GM18511 (cell line): ENCODE data around the gene APOBEC3H.

Experiments used
- ATAC-seq: cut with Tn5 transposase; IDR thresholded peaks from one replicate; pipeline ENCODE4 v1.9.1; 2021; ENCODE audit warnings: mild to moderate bottlenecking, moderate library complexity; ENCODE audit not compliant: unreplicated experiment

The APOBEC3H gene

DNA sequence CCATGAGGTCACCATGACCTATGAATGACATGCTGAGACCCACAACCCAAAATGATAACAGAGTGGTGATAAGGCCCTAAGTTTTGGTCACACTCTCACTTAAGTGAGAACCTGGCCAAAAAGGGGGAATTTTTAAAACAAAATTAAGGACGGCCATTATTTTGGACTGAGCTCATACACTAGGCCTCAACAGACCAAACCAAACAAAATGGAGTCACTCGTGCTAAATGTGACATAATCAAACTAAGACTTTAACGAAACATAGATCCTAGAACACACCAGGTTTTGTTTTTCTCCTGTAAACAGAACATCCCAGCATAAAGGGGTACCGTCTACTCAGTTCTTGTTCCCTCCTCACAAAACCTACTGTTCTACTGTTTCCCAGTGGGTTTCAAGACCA, 11.4 kb downstream of the APOBEC3H start:
- no peak for ATAC-seq

DNA sequence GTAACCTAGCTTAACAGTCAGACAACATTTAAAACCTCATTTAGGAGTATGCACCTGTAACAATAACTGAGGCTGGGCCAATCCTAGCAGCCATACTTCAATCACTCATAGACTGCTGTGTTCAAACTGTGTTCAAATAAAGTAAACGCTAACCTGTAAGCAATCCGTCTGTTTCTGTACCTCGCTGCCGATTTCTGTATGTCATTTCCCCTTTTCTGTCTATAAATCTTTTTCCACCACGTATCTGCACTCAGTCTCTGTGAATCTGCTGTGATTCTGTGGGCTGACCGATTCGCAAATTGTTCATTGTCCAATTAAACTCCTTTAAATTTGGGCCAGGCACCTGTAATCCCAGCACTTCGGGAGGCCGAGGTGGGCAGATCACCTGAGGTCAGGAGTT, 12.3 kb downstream of the APOBEC3H start:
- ATAC-seq: no peak

DNA sequence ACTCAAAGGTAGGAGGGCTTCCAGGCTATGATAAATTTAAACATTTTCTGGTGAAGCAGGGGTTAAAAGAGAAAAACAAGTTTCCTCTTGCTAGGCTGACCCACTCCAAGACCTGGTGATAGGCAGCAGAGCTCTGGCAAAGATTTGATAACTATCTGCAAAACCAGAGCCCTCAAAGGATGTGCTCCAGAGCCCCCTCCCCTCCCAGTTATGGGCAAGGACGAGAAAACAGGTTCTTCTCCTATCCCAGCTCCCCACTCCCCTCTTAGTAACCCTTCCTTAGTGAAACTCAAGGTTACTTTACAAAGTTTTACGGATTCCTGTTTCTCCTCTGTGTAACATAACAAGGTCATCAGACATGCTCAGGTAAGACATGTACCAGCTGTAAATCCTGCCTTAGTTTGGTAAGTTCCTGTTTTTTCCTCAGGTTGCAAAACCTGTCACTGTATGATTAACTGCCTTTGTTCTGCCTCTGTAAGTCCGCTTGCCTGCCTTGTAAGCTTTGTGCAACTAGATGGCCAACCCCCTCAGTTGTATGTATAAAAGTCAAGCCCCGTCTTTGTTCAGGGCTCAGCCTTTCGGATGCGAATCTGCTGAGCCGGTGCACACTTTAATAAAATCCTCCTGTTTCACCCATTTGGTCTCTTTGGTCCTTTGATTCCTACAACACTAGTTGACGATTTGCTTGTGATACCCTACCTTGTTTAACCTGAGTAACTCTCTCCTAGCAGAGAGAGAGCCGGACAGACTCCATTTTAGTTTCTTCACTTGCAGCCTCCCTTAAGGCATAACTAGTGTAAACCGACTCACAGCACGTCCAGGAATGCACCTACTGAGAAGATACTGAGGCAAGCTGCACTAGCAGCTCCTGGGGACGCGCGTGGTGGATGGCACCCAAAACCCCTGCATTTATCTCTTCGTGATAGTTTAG, 13.9 kb downstream of the APOBEC3H start:
- ATAC-seq: no peak

DNA sequence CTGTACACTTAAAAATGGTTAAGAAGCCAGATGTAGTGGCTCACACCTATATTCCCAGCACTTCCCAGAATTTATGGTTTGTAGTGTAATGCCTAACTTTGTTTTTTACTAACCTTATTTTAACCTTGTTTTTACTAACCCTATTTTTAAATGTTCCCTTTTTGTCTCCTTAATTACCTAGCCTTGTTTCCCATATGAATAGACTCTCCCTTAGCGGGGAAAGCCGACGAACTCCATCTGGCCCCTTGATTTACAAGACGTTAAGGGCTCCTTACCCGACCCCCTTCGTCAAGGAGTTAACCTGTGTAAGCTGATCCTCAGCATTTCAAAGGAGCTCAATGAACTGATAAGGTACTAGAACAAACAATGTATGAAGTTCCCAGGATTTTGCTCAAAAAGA, 17.1 kb downstream of the APOBEC3H start:
- no peak for ATAC-seq

DNA sequence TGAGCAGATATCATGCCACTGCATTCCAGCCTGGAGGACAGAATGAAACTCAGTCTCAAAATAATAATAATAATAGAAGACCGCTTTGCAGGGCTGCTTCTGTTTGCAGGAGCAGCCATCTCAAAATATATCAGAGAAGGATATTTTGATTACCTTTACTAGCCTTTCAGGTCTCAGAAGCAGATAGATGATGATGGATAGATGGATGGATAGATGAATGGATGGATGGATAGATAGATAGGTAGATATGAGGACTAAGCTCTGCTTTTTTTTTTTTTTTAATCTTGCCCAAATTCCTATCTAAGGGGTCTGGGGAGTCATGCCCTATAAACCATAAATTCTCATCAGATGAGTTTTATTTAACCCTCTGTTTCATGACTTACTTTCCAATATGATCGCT, 18.5 kb downstream of the APOBEC3H start:
- no peak for ATAC-seq

DNA sequence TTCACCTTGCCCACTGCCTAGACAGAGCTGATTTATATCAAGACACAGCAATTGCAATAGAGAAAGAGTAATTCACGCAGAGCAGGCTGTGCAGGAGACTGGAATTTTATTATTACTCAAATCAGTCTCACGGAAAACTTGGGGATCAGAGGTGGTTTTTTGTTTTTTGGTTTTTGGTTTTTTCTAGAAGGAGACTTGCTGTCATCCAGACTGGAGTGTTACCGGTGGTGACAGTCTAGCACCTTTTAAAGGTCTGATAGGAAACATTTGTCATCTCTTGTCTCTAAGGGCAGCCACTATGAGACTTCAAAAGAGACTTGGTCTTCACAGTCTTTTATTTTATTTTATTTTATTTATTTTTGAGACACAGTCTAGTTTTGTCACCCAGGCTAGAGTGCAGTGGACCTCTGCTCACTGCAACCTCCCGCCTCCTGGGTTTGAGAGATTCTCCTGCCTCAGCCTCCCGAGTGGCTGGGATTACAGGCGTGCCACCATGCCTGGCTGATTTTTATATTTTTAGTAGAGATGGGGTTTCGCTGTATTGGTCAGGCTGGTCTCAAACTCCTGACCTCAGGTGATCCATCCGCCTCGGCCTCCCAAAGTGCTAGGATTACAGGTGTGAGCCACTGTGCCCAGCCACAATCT, 19.1 kb downstream of the APOBEC3H start:
- ATAC-seq: no peak

DNA sequence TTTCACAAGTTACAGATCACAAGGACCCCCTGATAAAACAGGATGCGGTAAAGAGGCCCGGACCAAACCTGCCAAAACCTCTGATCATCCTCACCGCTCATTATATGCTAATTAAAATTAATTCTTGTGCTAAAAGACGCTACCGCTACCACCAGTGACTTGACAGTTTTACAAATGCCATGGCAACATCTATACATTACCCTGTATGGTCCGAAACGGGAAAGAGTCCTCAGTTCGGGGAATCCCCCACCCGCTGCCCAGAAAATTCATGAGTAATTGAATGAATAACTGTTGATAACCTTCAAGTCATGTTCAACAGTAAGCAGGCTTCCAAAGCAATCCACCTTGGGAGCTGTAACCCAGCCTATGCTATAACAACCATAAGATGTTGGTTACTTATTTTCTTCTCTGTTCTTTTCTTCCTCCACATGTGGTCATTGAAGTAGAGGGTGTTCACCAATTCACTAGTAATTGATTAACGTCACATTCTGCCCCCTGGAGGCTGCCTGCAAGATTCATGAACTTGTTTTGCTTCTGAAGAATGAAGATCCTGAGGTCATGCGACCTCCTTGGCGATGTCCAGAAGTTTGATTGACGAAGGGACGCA, 20.6 kb downstream of the APOBEC3H start:
- no peak for ATAC-seq

DNA sequence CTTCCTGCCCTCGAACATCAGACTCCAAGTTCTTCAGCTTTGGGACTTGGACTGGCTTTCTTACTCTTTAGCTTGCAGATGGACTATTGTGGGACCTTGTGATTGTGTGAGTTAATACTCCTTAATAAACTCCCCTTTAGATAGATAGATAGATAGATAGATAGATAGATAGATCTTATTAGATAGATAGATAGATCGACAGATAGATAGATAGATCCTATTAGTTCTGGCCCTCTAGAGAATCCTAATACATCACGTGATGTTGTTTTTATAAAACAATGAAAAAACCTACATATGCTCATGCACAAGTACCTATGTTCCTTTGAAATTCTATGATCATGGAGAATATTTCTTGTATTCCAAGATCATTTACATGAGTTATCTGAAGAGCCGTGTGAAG, 23.9 kb downstream of the APOBEC3H start:
- no peak for ATAC-seq

DNA sequence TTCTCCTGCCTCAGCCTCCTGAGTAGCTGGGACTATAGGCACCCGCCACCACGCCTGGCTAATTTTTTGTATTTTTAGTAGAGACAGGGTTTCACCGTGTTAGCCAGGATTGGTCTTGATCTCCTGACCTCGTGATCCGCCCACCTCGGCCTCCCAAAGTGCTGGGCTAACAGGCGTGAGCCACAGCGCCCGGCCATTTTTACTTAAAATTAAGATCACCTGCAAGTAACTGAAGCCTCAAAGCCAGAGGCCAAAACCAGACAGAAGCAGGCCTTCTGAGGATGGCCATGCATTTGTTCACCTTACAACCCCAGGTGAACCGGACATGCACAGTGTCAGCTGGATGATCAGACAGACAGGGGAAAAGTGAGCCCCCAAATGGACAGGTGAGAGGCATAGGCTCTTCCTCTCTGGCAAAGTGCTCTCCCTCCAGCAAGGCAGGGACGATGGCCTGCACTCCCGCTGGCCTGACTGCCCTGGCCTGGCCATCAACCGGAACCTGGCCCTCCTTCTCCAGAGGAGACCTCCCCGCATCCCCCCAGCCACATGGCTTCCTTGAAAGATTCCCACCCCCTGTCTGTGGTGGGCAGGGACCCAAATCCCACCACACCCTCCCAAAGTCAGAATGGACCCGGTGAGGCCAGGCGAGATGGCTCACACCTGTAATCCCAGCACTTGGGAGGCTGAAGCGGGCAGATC, 25.9 kb downstream of the APOBEC3H start:
- no peak for ATAC-seq

DNA sequence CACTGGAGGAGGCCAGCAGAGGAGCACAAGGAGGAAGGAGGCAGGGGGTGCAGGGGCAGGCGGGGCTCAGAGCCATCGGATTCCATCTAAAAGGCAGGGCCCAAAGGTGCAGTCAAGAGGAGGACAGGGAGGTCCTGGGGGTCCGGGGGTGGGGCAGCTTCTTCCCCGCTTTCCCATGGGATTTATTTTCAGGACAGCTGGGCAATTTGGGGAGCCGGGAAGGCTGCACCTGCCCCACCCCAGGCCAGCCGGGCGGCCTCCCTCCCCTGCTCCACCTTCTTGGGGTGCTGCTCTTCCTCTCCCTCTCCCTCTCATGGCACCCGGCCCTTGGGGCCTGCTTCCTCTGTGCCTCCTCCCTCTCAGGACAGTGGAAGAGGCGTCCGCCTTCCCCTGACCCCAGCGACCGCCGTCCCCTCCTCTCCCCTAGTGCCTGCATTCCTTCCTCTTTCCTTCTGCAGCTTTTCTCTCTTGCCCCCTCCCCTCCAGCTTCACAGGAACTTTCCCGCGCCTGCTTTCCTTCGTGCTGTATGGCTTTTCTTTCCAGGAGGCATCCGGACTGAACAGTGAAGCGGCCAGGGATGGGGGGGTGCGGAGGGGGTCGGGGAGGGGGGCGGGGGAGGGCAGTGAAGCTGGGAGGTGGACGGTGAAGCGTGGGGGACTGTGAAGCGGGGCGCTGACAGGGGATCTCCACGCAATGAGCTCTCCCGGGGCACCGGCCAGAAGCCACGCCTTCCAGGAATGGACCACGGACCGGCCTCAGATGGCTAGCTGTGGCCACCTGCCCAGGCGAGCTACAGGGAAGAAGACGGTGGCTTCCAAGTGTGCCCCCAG, 26.9 kb downstream of the APOBEC3H start:
- no peak for ATAC-seq

DNA sequence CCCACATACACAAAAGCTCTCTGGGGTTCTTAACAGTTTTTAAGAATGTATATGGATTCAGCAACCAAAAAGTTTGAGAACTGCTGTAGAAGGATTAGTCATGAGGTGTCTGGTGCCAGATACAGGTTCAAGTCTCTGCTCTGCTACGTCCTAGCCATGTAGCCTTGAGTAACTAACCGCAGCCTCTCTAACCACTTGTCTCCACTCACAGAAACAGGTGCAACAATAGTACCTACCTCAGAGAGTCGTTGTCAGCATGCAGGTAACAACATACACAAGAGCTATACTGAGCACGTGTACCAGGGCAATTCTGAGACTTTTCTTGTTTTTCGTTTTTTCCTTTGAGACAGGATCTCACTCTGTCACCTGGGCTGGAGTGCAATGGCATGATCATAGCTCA, 28.6 kb downstream of the APOBEC3H start:
- no peak for ATAC-seq

DNA sequence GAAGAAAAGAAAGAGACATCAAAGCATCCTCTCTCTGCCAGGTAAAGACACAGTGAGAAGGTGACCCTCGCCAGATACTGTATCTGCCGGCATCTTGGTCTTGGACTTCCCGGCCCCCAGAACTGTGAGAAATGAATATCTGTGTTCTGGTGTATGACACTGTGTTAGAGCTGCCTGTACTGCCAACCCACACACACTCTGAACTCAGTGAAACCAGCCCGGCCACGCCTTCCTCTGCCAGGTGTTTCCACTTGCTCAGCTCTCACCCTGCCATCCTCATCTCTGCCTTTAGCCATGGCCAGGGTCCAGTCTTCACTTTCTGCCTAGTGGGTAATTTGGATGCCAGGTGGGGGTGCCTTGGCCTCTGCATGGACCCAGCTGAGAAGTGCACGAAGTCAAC, 31.5 kb downstream of the APOBEC3H start:
- ATAC-seq: no peak

DNA sequence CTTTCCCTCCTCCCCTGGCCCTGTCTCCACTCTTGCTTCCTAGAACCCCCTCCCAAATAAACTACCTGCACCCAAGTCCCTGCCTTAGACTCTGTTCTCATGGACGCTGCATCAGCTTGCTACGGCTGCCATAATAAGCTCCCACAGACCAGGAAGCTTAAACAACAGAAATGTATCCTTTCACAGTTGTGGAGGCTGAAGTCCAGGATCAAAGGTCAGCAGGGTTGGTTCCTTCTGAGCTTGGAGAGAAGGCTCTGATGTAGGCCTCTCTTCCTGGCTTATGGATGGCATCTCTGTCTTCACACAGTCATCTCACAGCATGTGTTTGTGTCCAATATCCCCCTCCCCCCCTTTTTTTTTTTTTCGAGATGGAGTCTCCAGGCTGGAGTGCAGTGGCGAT, 32.0 kb downstream of the APOBEC3H start:
- no peak for ATAC-seq

DNA sequence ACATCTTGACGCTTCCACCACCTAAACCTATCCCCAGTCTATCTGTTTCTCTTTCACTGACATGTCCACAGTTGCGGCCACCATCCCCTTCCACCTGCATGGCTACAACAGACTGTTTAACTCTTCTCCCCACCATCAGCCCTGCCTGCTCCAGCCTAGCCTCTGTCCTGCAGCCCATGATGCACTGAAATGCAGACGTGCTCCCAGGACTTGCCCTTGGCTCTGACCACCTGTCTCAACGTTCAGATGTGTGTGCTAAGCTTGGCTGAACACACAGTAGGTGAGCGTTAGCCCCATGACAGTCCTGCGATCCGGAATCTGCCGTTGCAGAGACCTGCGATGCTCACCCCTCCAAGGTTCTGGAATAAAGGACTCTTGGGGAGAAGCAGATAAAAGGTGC, 32.7 kb downstream of the APOBEC3H start:
- ATAC-seq: no peak

DNA sequence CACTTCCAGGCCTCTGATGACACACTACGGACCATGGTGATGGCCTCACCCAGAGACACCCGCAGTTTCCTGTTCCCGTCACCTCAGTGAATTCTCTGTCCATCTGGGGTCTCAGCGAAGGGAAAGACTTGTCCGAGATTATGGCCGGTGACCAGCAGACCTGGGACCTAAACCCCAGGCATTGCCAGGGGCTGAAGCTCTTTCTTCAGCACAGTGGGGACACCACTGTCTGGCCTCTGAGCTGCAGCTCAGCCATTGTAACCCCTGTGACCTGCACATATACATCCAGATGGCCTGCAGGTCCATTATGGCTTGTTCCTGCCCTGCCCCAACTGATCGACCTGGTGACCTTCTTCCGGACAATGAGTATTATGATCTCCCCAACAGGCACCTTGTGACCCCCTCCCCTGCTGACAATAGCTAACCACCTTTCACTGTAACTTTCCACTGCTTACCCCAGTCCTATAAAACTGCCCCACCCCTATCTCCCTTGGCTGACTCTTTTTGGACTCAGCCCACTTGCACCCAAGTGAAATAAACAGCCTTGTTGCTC, 33.2 kb downstream of the APOBEC3H start:
- ATAC-seq: no peak

DNA sequence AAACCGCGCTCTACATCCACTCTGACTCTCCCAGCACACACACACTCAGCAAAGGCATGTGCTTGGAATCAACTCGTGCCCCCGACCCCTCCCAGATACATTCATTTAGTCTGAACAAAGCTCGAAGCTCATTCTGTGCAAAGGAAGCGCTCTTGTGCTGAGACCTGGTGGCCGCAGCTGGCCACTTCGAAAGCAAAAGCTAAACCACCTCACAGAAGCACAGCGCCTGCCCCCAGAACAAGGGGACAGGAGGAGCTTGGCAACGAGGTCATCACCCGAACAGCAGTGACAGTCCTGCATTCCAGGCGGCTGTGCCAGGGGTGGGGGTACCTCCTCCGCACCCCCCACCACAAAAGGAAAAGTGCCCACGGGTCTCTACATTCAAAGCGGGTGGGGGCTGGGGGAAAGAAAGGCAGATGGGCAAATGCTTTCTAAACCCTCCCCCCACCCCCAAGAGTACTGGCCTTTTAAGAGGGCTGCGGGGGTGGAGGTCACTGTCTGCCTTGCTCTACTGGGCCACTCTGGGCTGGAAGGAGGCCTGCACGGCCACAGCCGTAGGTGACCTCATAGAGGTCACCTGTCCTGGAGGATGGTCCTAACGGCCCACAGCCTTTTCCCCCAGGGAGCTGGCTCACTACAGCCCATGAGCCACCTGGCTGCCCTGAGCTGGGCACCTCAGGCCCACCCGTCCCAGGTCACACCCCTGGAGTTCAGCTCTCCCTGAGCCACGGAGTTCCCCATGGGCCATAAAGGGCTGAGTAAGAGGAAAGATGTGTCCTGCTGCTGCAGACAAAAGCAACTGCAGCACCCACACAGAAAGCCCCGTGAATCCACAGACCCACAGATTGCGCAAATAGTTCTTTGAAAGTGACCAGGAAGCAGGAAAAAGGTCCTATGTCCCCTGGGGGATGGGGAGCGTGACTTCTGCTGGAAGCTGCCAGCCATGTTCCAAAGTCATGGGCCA, 34.1 kb downstream of the APOBEC3H start:
- ATAC-seq: no peak

DNA sequence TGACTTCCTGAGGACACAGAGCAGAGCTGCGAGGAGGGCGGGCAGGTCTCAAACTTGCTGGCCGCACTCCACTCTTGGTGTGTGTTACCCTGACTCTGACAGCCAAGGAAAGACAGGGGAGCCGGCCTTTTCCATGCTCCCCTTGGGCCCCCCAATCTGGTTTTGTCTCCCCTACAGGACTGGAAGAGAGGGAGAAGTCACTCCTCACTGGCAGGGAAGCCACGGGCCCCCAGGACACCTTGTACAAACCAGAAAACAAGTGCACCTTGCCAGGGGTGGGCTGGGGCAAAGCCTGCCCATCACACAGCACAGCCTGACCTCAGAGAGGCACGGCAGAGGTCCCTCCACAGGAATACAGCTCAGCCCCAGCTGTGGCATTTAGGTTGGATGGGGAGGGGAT, 35.2 kb downstream of the APOBEC3H start:
- ATAC-seq: no peak

DNA sequence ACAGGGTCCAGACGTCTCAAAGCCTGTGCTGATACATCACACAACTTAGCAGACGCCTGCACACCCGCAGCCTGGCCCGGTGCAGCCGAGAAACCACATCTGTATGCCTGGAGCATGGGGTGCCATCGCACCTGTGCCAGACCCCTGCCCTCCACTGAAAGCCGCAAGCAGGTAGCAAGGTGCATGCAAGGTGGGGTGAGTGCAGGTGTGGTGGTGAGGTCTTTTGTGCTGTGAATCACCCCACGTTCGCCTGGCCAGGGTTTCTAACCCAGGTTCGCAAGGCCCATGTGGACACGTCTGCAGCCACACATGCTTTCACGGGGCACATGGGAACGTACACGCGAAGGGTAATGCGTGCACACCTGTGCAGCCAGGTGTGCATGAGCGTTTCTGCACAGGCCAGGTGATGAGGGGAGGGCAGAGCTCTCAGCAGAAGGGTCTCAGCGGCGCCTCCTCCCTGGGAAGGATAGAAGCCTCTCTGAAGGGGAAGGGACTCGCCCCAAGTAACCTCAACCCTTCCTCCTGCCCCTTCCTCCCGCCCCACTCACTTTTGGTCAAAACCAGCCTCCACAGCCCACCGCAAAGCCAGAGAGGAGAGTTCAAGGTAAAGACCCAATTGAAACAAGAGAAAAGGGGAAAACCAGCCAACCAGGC, 36.0 kb downstream of the APOBEC3H start:
- no peak for ATAC-seq

DNA sequence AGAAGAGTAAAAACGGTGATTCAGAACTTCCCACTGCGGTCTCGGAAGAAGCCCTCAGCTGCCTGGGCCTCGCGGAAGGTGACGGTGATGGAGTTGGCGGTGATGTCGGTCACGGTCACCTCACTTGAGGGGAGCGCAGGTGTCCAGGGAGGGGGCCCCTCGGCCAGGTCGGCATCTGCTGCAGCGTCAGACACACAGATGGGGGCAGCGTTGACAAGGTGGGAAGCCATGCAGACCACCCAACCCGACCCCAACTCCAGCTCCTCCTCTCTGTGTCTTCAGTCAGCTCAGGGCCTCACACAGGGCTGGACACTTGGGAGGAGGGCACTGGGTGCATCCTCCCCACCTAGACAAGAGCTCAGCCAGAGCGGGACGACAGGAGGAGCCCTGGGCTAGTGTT, 36.8 kb downstream of the APOBEC3H start:
- ATAC-seq: no peak
